WTC11 (cell line): ENCODE data around the gene RXRA. TPM values are rescaled to one million over a fixed set of nuclear protein-coding genes. Genes with fewer than 3 reads are reported as not detected.
A peak's percentile ranks its signal among the peaks of the same experiment; 100 is the strongest.

ENCODE experiments used
- ATAC-seq: fragments of 200-7000 bp; cut with Tn5 transposase; 2 replicates; pipeline ENCODE4 v1.10.0; 2021; ENCODE audit warnings: mild to moderate bottlenecking, moderate library complexity
- CTCF ChIA-PET: fragments of 300-600 bp; sonication (Branson Sonifier 250); formaldehyde crosslinking; loops from one replicate; lab custom pipeline; 2021; ENCODE audit warnings: antibody characterized with exemption; lab: Charles Lee
- POLR2A ChIA-PET: fragments of 350-600 bp; sonication (Branson Sonifier 250); formaldehyde crosslinking; loops from one replicate; lab custom pipeline; 2021; ENCODE audit warnings: antibody characterized with exemption; lab: Charles Lee
- DNase-seq: peaks from one replicate; pipeline ENCODE4 v3.0.0; 2021; ENCODE audit warnings: low spot score
- H3K27ac Mint-ChIP-seq: 2 replicates; pipeline ENCODE4 v1.8.0; 2021; ENCODE audit warnings: mixed read lengths
- H3K27me3 Mint-ChIP-seq: 2 replicates; pipeline ENCODE4 v1.8.0; 2021; ENCODE audit warnings: low read depth, mild to moderate bottlenecking, moderate library complexity, mixed read lengths
- H3K36me3 Mint-ChIP-seq: 2 replicates; pipeline ENCODE4 v1.8.0; 2021; ENCODE audit warnings: mixed read lengths
- H3K4me1 Mint-ChIP-seq: 2 replicates; pipeline ENCODE4 v1.8.0; 2022; ENCODE audit warnings: mixed read lengths
- H3K4me3 Mint-ChIP-seq: 2 replicates; pipeline ENCODE4 v1.8.0; 2021; ENCODE audit warnings: mild to moderate bottlenecking, moderate library complexity, mixed read lengths
- H3K9me3 Mint-ChIP-seq: 2 replicates; pipeline ENCODE4 v1.8.0; 2021; ENCODE audit warnings: mixed read lengths
- GTF2I ChIP-seq: fragments of 250-450 bp; sonication (Bioruptor Pico); conservative IDR thresholded peaks from 2 replicates; pipeline ENCODE4 v1.4.0; 2021; ENCODE audit warnings: mild to moderate bottlenecking
- MXD4 ChIP-seq: fragments of 250-450 bp; sonication (Bioruptor Pico); IDR thresholded peaks from 2 replicates; pipeline ENCODE4 v1.8.0; 2021; ENCODE audit warnings: mild to moderate bottlenecking, moderate library complexity, borderline replicate concordance
- SMAD4 ChIP-seq: sonication (generic); formaldehyde crosslinking; IDR thresholded peaks from 2 replicates; pipeline ENCODE4 v1.8.0; 2022; ENCODE audit warnings: mild to moderate bottlenecking, missing genetic modification reagents
- SOX15 ChIP-seq: fragments of 250-450 bp; sonication (Bioruptor Pico); IDR thresholded peaks from 2 replicates; pipeline ENCODE4 v1.9.0; 2021; ENCODE audit warnings: mild to moderate bottlenecking
- SP1 ChIP-seq: sonication (generic); formaldehyde crosslinking; conservative IDR thresholded peaks from 2 replicates; pipeline ENCODE4 v1.8.1; 2022; ENCODE audit warnings: missing genetic modification reagents
- TCF7 ChIP-seq: sonication (generic); formaldehyde crosslinking; IDR thresholded peaks from 2 replicates; pipeline ENCODE4 v1.8.0; 2022; ENCODE audit warnings: mild to moderate bottlenecking, low read depth, missing genetic modification reagents, moderate library complexity
- ZNF219 ChIP-seq: sonication (generic); formaldehyde crosslinking; IDR thresholded peaks from 2 replicates; pipeline ENCODE4 v1.8.0; 2023; ENCODE audit warnings: missing genetic modification reagents, mild to moderate bottlenecking, borderline replicate concordance
- total RNA-seq: library from RNA; stranded (reverse); gene quantifications from 3 replicates; pipeline ENCODE4 v1.2.3, GENCODE V29; 2021
- TF ChIP-seq, protein P1 (sequence below): sonication (generic); formaldehyde crosslinking; conservative IDR thresholded peaks from 2 replicates; pipeline ENCODE4 v1.8.1; 2023; ENCODE audit warnings: mild to moderate bottlenecking, low read depth, missing genetic modification reagents, moderate library complexity
- TF ChIP-seq, protein P2 (sequence below): sonication (generic); formaldehyde crosslinking; IDR thresholded peaks from 2 replicates; pipeline ENCODE4 v1.8.0; 2022; ENCODE audit warnings: missing genetic modification reagents
- TF ChIP-seq, protein P3 (sequence below): sonication (generic); formaldehyde crosslinking; IDR thresholded peaks from 2 replicates; pipeline ENCODE4 v1.8.1; 2023; ENCODE audit warnings: mild to moderate bottlenecking, moderate library complexity, missing genetic modification reagents
- TF ChIP-seq, protein P4 (sequence below): sonication (generic); formaldehyde crosslinking; IDR thresholded peaks from 2 replicates; pipeline ENCODE4 v1.8.1; 2023; ENCODE audit warnings: mild to moderate bottlenecking, missing genetic modification reagents, borderline replicate concordance
- TF ChIP-seq, protein P5 (sequence below): sonication (generic); formaldehyde crosslinking; IDR thresholded peaks from 2 replicates; pipeline ENCODE4 v1.8.1; 2023; ENCODE audit warnings: mild to moderate bottlenecking, missing genetic modification reagents, moderate library complexity

RXRA gene
- total RNA-seq, 1 experiment from 2014 or later: 27.5 TPM

DNA sequence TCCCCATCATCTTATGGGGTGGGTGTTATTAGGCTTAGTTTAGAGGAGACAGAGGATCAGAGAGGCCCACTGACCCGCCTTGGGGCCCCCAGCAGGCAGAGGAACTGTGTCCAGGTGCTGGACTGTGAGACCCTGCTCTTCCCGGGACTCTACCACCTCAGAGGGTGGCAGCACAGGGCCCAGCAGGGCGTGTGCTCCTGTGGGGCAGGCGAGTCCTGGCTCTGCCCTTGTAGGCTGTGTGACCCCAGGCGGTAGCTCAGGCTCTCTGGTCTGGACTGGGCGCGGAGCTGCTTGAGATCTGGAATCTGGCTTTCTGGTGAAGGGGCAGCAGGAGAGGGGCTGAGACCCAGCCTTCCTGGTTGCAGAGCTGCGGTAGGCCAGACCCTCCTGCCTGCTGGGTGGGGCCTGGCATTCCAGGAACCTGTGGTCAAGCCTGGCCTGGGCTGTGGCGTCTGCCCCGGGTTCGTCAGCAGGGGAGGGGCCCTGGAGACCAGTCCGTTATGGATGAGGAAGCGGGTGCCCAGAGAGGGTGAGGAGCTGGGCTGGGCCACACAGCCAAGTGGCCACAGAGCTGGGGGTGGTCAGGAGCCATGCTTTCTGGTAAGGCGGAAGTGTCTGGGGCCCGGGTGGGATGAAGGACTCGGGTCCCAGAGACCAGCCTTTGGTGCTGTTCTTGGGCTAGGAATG, 46.5 kb downstream of the RXRA start (continued):
- TF ChIP-seq, protein P1, sequence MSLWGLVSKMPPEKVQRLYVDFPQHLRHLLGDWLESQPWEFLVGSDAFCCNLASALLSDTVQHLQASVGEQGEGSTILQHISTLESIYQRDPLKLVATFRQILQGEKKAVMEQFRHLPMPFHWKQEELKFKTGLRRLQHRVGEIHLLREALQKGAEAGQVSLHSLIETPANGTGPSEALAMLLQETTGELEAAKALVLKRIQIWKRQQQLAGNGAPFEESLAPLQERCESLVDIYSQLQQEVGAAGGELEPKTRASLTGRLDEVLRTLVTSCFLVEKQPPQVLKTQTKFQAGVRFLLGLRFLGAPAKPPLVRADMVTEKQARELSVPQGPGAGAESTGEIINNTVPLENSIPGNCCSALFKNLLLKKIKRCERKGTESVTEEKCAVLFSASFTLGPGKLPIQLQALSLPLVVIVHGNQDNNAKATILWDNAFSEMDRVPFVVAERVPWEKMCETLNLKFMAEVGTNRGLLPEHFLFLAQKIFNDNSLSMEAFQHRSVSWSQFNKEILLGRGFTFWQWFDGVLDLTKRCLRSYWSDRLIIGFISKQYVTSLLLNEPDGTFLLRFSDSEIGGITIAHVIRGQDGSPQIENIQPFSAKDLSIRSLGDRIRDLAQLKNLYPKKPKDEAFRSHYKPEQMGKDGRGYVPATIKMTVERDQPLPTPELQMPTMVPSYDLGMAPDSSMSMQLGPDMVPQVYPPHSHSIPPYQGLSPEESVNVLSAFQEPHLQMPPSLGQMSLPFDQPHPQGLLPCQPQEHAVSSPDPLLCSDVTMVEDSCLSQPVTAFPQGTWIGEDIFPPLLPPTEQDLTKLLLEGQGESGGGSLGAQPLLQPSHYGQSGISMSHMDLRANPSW (CRISPR knock-in tag): no peak
- no peak for TF ChIP-seq SOX15 (CRISPR knock-in tag)
- TF ChIP-seq, all 79 proteins: peak for 0

DNA sequence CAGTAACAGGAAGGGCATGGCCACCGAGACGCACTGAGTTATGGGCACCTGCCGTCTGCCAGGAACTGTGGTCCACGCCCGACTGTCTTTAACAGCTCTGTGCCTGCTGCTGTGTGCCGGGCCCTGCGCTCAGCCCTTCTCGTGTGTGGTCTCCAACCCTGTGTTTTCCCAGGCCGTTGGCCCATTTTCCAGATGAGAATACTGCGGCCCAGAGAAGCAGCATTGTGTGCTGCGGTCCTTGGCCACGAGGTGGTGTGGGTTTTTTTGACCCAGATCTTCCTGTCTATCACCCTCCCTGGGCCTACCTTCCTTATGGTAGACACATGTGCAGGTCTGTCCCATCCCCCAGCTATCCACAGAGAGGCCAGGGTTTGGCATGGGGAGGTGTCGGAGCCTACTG, 47.0 kb downstream of the RXRA start:
- H3K4me3 Mint-ChIP-seq: no peak overlapping the region
- CTCF ChIA-PET: interaction anchor here (1.2 kb wide), 1 partner anchor 65 kb away, joined by 3 read pairs; no protein-coding TSS in a partner anchor
- ATAC-seq: no peak
- H3K9me3 Mint-ChIP-seq: no peaks in the 10 kb centered on the region
- no peaks in the 10 kb centered on the region for H3K36me3 Mint-ChIP-seq
- no peaks in the 10 kb centered on the region for H3K27me3 Mint-ChIP-seq
- POLR2A ChIA-PET: no interaction called here
- no peak overlapping the region for H3K27ac Mint-ChIP-seq
- DNase-seq: no peak
- H3K4me1 Mint-ChIP-seq: no peaks in the 10 kb centered on the region
- TF ChIP-seq TCF7 (CRISPR knock-in tag) (no peak), GTF2I (CRISPR knock-in tag) (0 out of 2 replicates have a peak, but pooled peaks have one; percentile 13)
- TF ChIP-seq, protein P2, sequence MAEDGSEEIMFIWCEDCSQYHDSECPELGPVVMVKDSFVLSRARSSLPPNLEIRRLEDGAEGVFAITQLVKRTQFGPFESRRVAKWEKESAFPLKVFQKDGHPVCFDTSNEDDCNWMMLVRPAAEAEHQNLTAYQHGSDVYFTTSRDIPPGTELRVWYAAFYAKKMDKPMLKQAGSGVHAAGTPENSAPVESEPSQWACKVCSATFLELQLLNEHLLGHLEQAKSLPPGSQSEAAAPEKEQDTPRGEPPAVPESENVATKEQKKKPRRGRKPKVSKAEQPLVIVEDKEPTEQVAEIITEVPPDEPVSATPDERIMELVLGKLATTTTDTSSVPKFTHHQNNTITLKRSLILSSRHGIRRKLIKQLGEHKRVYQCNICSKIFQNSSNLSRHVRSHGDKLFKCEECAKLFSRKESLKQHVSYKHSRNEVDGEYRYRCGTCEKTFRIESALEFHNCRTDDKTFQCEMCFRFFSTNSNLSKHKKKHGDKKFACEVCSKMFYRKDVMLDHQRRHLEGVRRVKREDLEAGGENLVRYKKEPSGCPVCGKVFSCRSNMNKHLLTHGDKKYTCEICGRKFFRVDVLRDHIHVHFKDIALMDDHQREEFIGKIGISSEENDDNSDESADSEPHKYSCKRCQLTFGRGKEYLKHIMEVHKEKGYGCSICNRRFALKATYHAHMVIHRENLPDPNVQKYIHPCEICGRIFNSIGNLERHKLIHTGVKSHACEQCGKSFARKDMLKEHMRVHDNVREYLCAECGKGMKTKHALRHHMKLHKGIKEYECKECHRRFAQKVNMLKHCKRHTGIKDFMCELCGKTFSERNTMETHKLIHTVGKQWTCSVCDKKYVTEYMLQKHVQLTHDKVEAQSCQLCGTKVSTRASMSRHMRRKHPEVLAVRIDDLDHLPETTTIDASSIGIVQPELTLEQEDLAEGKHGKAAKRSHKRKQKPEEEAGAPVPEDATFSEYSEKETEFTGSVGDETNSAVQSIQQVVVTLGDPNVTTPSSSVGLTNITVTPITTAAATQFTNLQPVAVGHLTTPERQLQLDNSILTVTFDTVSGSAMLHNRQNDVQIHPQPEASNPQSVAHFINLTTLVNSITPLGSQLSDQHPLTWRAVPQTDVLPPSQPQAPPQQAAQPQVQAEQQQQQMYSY: no peak
- TF ChIP-seq, all 79 proteins: peak for 1

DNA sequence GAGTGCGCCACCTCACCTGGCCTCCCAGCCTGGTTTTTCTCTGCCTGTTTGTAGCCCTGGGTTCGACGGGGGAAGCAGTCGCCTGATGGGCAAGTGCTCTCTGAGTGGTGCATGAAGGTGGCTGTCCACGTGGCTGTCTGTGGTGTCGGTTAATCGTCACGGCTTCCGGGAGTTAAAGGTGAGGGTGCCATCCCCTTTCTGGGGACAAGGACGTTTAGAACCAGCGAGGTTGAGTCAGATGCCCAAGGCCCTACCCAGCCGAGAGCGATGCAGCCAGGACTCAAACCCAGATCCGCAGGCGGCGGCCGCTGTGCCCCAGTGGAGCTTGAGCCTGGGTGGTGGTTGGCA, 47.7 kb downstream of the RXRA start:
- no peak overlapping the region for H3K4me3 Mint-ChIP-seq
- ATAC-seq (no peak), DNase-seq (no peak)
- no peaks in the 10 kb centered on the region for H3K9me3 Mint-ChIP-seq
- POLR2A ChIA-PET: no interaction called here
- no peaks in the 10 kb centered on the region for H3K36me3 Mint-ChIP-seq
- no peaks in the 10 kb centered on the region for H3K27me3 Mint-ChIP-seq
- CTCF ChIA-PET: no interaction called here
- peak overlapping the region; percentile 70; the same call in 1 of the 2 replicates for H3K27ac Mint-ChIP-seq
- TF ChIP-seq SMAD4 (CRISPR knock-in tag): no peak
- TF ChIP-seq, protein P3, sequence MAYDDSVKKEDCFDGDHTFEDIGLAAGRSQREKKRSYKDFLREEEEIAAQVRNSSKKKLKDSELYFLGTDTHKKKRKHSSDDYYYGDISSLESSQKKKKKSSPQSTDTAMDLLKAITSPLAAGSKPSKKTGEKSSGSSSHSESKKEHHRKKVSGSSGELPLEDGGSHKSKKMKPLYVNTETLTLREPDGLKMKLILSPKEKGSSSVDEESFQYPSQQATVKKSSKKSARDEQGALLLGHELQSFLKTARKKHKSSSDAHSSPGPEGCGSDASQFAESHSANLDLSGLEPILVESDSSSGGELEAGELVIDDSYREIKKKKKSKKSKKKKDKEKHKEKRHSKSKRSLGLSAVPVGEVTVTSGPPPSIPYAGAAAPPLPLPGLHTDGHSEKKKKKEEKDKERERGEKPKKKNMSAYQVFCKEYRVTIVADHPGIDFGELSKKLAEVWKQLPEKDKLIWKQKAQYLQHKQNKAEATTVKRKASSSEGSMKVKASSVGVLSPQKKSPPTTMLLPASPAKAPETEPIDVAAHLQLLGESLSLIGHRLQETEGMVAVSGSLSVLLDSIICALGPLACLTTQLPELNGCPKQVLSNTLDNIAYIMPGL (CRISPR knock-in tag): no peak
- TF ChIP-seq, protein P4, sequence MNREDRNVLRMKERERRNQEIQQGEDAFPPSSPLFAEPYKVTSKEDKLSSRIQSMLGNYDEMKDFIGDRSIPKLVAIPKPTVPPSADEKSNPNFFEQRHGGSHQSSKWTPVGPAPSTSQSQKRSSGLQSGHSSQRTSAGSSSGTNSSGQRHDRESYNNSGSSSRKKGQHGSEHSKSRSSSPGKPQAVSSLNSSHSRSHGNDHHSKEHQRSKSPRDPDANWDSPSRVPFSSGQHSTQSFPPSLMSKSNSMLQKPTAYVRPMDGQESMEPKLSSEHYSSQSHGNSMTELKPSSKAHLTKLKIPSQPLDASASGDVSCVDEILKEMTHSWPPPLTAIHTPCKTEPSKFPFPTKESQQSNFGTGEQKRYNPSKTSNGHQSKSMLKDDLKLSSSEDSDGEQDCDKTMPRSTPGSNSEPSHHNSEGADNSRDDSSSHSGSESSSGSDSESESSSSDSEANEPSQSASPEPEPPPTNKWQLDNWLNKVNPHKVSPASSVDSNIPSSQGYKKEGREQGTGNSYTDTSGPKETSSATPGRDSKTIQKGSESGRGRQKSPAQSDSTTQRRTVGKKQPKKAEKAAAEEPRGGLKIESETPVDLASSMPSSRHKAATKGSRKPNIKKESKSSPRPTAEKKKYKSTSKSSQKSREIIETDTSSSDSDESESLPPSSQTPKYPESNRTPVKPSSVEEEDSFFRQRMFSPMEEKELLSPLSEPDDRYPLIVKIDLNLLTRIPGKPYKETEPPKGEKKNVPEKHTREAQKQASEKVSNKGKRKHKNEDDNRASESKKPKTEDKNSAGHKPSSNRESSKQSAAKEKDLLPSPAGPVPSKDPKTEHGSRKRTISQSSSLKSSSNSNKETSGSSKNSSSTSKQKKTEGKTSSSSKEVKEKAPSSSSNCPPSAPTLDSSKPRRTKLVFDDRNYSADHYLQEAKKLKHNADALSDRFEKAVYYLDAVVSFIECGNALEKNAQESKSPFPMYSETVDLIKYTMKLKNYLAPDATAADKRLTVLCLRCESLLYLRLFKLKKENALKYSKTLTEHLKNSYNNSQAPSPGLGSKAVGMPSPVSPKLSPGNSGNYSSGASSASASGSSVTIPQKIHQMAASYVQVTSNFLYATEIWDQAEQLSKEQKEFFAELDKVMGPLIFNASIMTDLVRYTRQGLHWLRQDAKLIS (CRISPR knock-in tag): no peak
- TF ChIP-seq SP1: no peak
- TF ChIP-seq, protein P5, sequence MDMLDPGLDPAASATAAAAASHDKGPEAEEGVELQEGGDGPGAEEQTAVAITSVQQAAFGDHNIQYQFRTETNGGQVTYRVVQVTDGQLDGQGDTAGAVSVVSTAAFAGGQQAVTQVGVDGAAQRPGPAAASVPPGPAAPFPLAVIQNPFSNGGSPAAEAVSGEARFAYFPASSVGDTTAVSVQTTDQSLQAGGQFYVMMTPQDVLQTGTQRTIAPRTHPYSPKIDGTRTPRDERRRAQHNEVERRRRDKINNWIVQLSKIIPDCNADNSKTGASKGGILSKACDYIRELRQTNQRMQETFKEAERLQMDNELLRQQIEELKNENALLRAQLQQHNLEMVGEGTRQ (CRISPR knock-in tag): no peak
- TF ChIP-seq MXD4 (CRISPR knock-in tag): no peak
- TF ChIP-seq ZNF219 (CRISPR knock-in tag): no peak
- H3K4me1 Mint-ChIP-seq: no peaks in the 10 kb centered on the region
